GM13977 (cell line): ENCODE results near the gene TMOD1.
"Not testable (repeated sequence)": the region's sequence is repeated elsewhere in the genome, so short reads cannot be mapped to it uniquely, and the experiment has no call there.

Experiments
- DNase-seq: peaks from one replicate; pipeline ENCODE4 v3.0.0; 2012; ENCODE audit warnings: low spot score
- in situ Hi-C: fragments of 300-500 bp; cut with MboI; formaldehyde crosslinking; loops from one replicate; pipeline ENCODE4 v1.12.0; 2022; ENCODE audit warnings: low sequenced_read_pairs, low pct_unique_long_range_greater_than_20kb, mixed read lengths, inconsistent platforms; ENCODE audit not compliant: unreplicated experiment
- TF ChIP-seq, protein P1 (sequence below): IDR thresholded peaks from 2 replicates; pipeline ENCODE4 v1.5.1; 2012; ENCODE audit warnings: mild to moderate bottlenecking, control low read depth; ENCODE audit not compliant: insufficient read depth; ENCODE audit errors: extremely low read depth, missing control alignments

The TMOD1 gene

GRCh38 chr9:97501177-97501971 lies at the start of gene TMOD1:
TSS of gene TMOD1 (plus strand) at chr9:97501666. CDS start at chr9:97524189, 22,523 bp downstream.
- in situ Hi-C loops = no loop called here
- TF ChIP-seq, protein P1, sequence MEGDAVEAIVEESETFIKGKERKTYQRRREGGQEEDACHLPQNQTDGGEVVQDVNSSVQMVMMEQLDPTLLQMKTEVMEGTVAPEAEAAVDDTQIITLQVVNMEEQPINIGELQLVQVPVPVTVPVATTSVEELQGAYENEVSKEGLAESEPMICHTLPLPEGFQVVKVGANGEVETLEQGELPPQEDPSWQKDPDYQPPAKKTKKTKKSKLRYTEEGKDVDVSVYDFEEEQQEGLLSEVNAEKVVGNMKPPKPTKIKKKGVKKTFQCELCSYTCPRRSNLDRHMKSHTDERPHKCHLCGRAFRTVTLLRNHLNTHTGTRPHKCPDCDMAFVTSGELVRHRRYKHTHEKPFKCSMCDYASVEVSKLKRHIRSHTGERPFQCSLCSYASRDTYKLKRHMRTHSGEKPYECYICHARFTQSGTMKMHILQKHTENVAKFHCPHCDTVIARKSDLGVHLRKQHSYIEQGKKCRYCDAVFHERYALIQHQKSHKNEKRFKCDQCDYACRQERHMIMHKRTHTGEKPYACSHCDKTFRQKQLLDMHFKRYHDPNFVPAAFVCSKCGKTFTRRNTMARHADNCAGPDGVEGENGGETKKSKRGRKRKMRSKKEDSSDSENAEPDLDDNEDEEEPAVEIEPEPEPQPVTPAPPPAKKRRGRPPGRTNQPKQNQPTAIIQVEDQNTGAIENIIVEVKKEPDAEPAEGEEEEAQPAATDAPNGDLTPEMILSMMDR = peak; percentile 45
- peak; percentile 96 for DNase-seq

DNA sequence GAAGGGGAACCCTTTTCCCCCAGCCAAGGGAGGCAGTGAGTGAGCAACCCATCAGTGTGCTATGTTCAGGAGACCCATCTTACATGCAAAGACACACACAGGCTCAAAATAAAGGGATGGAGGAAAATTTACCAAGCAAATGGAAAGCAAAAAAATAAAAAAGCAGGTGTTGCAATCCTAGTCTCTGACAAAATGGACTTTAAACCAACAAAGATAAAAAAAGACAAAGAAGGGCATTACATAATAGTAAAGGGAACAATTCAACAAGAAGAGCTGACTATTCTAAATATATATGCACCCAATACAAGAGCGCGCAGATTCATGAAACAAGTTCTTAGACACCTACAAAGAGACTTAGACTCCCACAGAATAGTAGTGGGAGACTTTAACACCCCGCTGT lies 47.9 kb upstream of the TMOD1 start:
- in situ Hi-C loops, DNase-seq: not testable (repeated sequence)

DNA sequence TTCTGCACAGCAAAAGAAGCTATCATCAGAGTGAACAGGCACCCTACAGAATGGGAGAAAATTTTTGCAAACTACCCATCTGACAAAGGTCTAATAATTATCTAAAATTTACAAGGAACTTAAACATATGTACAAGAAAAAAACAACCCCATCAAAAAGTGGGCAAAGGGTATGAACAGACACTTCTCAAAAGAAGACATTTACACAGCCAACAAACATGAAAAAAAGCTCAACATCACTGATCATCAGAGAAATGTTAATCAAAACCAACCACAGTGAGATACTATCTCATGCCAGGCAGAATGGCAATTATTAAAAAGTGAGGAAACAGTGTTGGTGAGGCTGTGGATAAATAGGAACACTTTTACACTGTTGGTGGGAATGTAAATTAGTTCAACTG lies 44.6 kb upstream of the TMOD1 start:
- in situ Hi-C loops, DNase-seq: not testable (repeated sequence)

GRCh38 chr9:97459326-97459725 lies 42.1 kb upstream of the TMOD1 start:
- TF ChIP-seq, protein P1 = no peak
- in situ Hi-C loops = no loop called here
- DNase-seq = no peak

DNA sequence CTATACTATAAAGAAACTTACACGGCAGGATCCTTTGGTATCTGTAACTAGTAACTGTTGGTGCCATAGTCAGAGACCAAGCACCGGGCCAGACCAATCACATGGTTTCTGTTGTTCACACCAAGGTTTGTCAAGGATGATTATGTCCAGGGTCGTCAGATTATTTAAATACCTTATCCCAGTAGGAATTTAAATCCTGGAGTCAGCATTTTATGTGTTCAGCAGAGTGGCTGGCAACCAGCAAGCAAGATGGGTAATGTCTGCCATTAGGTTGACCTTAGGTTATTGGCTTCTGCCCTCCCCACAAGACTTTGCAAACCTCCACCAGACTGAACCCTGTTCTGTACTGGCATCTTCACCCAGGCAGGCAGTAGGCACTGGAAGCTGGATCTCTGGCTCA lies 39.3 kb upstream of the TMOD1 start:
- in situ Hi-C loops = no loop called here
- no peak for DNase-seq
- TF ChIP-seq, protein P1 = no peak

DNA sequence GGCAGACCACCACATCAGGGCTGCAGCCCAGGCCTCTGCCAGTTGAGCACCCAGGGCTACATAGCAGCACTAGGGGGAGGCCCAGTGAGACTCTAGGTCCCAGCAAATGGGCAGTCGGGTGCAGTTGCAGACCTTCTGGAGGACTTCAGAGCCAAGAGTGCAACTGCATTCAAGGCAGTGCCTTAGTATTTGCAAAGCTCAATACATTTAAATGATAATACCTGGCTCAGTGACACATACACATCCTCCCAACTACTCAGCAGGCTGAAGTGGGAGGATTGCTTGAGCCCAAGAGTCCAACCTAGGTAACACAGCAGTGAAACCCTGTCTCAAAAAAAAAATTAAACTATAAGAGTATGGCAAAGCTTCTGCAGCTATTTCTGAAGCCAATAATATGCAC lies 38.6 kb upstream of the TMOD1 start:
- in situ Hi-C loops = no loop called here
- DNase-seq = no peak
- TF ChIP-seq, protein P1 = no peak

GRCh38 chr9:97468658-97469448 lies 32.6 kb upstream of the TMOD1 start:
- TF ChIP-seq, protein P1 = peak; percentile 91

More at GRCh38 chr9:97468658-97469448, 32.6 kb upstream of the TMOD1 start:
- in situ Hi-C loops = no loop called here
- peak; percentile 64 for DNase-seq
